ENCODE results near the gene UXS1.

UXS1 gene

DNA sequence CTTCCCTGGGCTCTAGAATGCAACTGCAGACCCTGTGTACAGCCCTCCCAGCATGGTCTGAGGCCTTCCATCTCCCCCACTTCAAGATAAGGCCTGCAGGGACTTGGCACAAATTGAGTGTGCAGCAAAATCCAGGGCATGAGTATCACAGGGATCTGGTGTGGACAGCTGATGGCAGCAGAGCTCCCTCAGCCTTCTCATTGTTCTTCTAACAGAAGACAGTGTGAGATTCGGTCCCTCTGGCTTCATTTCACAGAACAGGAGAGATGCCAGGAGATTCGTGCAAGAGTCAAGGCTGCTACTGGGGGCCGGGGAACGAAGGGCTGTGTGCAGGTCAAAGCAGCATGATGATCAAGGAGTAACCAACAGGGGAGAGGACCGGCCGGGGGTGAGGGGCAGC is 85.8 kb downstream of the UXS1 start:
- no peak for DNase-seq (ENCODE audit: low read depth)

- DNase-seq (ENCODE audit: low read depth), result no peak
Observed at GRCh38 chr2:106107509-106108131, 86.5 kb downstream of the UXS1 start.

- DNase-seq (ENCODE audit: low read depth), result no peak
Observed at GRCh38 chr2:106106622-106107508, 87.2 kb downstream of the UXS1 start.

GRCh38 chr2:106105151-106105922 is 88.8 kb downstream of the UXS1 start:
- DNase-seq (ENCODE audit: low read depth), result no peak

DNA sequence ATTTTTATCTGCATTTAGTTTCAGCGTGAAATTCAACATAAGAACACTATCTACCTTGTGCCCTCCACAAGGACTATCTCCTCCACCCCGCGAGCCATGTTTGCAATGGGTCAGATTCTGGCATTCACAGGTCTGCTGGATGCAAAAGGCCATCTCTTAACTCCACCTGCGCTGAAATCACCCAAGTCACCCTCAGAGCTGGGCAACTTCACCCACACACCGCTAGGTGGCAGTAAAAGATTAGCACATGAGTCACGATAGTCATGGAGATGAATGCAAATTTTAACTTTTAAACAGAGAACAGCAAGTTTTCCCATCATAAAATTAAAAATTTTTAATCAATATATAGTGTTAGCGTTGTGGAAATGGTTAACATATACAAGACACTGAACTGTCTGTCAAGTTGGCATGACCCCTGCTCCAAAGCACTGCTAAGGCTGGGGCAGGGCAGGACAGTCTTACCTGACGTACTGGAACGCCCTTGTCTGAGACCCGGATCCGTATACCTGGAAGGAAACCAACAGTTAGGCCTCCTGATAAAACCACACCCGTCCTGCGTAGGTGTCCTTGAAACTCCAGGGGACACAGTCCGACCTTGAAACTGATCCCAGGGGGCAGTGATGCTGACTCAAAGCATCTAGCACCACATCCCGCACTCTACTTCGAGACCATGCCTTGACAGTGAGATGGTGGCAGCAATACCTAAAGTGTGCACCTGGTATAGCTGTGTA is 89.6 kb downstream of the UXS1 start:
- peak; percentile 36 for DNase-seq (ENCODE audit: low read depth)

- DNase-seq (ENCODE audit: low read depth), result no peak
Observed at GRCh38 chr2:106099691-106100090, 94.4 kb downstream of the UXS1 start.

GRCh38 chr2:106098664-106099063 is 95.4 kb downstream of the UXS1 start:
- DNase-seq (ENCODE audit: low read depth), result no peak

GRCh38 chr2:106098081-106098480 is 96.0 kb downstream of the UXS1 start:
- DNase-seq (ENCODE audit: low read depth), result no peak

DNA sequence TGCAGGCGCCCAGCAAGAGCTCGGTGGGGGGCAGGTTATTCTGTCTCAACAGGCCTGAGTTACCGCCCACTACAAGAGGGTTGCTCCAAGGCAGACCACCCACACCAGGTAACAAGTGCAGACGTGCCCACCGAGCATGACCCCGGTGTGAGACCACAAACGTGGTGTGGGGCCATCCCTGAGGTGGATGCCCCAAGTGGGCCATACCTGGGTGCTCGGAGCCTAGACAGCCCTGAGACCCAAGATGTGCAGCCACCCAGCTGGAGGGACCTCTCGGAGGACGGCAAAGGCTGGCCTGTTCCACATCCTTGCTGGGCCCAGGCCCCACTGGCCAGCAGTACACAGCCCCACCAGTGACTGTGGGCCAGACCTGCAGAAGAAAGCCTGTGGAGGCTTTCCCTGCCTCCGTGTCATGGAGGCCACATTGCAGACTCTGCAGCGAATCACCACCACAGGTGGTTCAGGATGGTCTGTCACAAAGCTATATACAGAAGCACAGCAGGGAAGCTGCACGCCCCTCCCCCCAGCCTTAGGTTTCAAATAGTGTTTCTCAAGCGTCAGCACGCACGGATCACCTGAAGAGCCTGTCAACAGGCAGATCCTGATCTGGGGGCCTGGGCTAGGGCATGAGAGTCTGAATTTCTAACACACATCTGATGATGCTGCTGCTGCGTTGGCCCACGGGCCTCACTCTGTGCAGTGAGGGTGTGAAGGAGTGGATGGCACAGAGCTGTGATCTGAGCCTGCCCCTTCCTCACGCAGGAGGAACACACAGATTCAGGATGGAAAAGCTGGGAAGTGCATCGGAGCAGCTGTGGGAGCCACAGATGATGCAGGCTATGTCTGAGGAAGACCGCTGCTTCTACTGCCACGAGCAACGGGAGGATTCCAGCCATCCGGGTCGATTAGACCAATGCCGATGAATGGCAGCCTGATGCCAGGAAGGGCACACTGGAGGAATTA is 96.8 kb downstream of the UXS1 start:
- DNase-seq (ENCODE audit: low read depth), result no peak

- DNase-seq (ENCODE audit: low read depth), result no peak
Observed at GRCh38 chr2:106096299-106097037, 97.6 kb downstream of the UXS1 start.

DNA sequence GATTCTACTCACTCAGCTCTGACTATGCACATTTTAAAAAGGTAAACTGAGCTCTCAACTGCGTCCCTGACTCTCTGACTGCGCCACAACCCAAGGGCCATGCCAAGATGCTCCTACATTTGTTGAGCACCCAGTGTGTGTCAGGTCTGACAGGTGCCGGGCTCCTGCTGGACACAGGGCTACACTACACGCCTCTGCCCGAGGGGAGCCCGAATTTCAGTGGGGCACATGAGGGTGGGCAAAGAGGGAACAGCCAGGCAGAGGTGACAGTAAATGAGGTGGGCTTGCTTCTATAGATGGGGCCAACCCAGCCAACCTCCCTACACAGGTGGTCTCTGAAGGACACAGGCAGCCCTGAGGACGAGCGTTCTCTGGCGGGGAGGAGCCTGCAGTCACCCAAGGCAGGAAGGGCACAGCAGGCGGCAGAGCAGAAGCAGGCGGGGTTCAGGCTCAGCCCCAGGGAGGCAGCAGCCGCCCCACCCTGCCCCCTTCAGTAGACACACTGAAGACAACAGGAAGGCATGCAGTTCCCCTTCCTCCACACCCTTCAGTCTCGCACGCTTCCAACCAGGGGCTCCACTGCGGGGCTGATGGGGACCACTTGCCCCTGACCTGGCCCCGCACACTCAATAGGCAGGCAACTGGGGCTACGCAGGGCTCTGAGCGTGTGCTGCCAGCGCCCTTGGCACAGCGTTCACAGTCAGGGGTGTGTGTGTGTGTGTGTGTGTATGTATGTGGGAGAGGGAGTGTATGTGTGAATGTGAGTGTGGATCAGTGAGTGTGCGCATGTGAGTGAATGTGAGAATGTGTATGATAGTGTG is 98.4 kb downstream of the UXS1 start:
- DNase-seq (ENCODE audit: low read depth), result no peak

DNA sequence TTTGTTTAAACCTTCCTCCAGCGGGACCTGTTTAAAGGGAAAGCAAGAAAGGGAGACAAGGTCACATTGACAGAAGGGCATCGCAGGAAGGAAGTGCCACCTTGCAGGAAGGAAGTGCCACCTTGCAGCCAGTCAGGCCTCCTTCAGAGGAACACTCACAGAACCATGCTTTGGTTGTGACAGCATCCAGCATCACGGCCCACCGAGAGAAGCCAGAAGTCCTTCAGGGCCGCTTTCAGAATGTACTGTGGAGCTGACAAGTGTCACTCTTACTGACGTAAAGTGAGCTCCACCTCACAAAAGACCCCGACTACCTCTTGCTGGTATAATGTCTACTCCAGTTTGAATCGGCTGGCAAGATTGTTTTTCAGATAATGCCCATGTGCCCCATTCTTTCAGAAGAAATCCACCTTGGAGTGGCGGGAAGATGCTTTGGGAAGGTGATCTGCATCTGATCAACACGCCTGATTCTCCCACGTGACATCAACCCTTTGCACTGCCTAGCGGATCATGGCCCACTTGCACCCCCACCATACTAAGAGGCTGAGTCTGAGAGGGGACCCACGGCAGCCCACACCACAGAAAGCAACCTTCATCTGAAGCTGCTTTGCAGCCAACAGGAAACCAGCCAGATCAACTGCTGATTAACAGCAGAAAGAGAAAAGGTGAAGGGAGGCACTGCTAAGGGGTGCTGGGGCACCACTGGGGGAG is 99.8 kb downstream of the UXS1 start:
- no peak for DNase-seq (ENCODE audit: low read depth)

DNA sequence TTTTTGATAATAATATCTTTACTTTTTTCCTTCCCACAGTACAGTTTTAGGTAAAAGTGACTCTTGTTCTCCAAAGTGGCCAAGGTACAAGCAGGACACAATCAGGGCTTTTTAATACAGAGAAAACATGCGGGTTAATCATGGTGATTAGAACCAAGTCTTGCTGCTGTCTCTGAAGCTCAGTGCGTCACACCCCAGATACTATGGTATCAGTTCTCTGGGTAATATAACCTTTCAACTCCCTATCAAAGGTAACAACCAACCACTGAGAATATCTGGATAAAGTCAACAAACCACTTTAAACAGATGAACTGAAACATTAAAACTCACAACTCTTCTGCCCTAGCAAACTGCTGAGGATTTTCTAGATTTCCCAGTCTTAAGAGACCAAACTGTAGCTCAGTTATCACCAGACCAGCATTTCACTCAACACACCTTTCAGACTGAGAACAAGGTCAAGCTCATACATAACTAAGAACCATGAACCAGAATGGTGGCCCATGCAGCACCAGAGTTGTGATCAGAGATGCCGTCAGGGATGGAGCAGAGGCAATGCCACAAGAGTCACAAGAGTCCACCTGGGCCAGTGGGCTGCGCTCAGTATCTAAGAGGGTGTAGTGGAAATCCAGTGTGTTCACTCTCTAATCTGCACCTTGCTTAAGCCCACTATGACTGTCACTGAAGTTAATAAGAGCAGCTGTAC is 103.0 kb downstream of the UXS1 start:
- no peak for DNase-seq (ENCODE audit: low read depth)

DNA sequence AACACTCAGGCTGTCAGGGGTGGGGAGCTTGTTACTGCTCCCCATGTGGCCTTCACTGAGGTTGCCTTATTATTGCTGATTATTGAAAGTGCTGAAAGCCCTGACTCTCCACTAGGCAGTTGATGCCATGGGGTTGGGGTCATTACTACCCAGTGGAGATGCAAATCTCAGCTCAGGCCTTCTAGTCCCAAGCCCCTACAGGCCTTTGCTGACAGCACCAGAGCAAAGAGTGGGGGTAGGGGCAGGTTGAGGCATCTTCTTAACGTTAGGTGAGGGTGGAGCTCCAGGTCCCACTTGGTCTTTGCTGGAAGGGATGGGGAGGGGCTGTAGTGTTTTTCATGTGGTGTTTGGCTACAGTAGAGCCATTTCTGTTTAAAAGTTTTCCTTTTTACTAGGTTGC is 104.5 kb downstream of the UXS1 start:
- no peak for DNase-seq (ENCODE audit: low read depth)

DNA sequence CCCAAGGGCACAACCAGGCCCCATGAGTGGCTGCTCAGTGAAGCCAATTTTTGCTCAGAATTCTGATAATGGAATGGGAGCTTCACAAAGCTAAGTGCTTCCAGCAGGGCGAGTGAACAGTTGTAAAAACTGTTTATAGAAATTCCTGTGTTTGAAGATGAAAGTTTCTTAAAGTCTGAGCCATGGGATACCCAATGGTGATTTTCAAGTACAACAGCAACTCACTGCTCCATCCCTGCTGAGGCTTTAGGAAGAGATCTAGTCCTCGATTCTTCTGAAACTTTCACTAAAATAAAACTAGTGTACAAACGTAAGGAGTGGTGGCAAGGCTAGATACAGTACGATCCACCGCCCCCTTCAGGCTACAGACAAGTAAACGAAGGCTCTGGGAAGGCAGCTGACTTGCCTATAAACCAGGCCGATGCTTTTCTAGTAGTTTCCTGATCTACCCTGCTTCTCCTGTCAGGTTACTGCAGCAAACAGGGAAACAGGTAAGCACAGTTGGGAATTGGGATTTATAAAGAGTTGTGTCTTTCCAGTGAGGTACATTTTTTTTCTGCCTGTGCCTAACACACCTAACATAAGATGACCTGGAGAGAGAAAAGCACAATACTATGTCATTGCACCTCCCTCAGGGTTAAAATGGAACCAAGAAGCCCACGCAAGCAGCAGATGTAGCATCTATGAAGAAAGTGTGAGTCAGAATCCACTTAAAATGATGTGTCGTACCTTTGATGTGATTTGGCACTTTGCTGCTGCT is 108.7 kb downstream of the UXS1 start:
- DNase-seq (ENCODE audit: low read depth), result peak; percentile 27

DNA sequence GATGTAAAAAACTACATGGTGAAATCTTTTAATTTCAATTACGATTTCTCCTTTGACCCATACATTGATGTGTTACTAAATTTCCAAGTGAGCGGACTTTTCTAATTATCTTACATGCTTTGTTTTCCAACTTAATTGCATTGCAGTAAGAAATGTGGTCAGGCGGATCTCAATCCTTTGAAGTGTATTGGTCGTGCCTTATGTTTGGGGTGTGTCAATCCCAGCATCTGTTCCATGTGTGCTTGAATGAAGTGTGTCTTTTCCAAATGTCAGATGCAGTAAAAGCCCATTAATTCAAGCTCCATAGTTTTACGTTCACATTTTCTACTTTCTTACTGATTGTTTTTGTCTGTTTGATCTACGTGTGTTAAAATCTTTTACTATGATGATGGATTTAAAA is 113.1 kb downstream of the UXS1 start:
- no peak for DNase-seq (ENCODE audit: low read depth)

DNA sequence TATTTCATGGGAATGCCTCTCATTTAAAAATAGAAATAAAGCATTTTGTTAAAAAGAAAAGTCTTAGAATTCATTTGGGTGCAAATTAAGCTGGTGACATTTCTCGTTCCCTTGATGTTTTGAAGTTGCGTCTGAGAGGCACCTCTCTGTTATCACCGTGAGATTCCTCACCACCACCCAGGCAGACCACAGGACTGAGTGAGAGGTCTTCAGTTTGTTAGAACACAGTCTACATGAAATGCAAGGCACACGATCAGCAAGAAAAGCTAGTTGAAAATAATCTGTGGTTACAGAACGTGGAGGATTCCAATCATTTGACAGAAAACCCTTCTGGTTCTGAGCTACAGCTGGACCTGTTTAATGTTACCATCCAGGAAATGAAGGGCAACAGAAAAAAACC is 116.0 kb downstream of the UXS1 start:
- DNase-seq (ENCODE audit: low read depth), result no peak
